Measurements from ENCODE around the gene RRP36.
A peak's percentile ranks its signal among the peaks of the same experiment; 100 is the strongest.
"Not testable (repeated sequence)": the region's sequence is repeated elsewhere in the genome, so short reads cannot be mapped to it uniquely, and the experiment has no call there.

The RRP36 gene, protein sequence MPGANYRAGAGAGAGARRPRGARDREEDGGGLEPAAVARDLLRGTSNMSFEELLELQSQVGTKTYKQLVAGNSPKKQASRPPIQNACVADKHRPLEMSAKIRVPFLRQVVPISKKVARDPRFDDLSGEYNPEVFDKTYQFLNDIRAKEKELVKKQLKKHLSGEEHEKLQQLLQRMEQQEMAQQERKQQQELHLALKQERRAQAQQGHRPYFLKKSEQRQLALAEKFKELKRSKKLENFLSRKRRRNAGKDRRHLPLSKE

DNA sequence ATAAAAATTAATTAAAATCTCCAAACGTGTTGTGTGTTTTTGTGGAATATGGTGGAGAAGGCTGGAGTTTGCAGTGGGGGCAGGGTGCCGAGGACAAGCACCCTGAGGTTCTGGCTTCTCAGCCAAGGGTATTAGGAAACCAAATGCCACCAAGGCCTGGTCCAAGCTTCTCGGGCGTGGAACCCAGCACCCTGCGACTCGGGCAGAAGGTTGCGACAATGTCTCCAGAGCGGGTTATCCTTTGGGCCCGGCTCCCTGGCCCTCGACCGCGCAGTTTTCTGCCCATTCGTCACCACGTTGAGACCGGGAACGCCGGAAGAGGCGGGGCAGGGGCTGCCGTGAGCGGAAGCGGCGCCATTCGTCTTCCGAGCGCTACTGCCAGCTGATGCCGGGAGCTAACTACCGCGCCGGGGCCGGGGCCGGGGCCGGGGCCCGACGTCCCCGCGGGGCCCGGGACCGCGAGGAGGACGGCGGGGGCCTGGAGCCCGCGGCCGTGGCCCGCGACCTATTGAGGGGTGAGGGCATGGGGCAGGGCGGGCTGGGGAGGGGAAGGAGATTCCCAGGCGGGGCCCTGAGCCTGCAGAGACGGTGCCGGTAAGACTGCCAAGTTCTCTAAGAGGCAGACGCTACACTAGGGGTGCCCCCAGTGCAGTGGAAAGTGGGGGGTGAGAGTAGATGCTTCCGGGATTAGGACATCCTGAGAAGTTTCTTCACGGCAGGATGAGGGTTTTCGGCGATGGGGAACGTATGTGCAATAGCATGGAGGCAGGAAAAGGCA lies at the start of gene RRP36:
Gene RRP36 (plus strand): TSS at position 354 of the 778 bp plus-strand sequence. CDS start 32 bp downstream, at position 386.
- peak; percentile 76 for DNase-seq (ENCODE audit: low spot score)

DNA sequence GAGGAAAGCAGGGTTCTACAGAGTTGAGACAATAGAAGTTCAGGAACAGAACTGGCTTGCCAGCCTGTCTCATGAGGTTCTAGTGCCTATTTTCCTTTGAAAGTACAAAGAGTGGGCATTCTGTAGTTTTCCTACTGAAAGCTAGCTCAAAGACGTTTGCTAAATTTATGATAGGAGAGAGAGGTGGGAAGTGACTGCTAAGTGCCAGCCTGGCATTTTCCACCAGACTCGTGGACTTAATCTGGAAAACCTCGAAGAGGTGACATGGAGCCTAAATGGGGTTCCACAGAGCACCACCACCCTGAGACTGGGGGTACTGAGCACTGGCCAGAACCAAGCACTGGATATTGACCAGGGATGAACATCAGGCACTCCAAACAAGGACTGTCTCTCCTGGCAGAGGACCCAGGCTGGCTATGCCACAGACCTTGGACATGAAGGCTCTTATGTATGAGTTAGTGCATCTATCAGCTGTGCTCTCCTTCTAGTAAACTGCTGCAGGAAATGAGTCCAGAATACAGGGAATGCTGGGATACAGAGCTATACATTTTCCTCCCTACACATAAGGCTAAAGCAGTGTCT lies 49.6 kb upstream of the RRP36 start:
- no peak for DNase-seq (ENCODE audit: low spot score)

DNA sequence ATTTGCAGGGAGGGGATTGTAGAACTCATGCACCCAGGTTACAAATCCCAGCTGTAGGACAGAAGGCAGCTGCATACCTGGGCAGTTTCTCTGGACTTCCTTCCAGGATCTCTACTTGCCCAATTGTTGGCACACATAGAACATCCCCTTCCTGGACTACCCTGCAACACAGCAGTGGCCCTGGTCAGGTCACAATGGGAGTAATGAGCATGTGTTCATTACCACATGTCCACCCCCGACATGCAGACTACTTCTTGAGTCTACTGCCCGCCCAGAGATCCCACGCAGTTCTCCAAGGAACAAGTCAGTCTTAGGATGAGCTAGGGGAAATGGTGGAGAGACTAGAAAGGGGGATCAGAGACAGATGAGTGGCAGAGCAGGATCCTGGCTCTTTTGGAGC lies 47.5 kb upstream of the RRP36 start:
- DNase-seq (ENCODE audit: low spot score): no peak

DNA sequence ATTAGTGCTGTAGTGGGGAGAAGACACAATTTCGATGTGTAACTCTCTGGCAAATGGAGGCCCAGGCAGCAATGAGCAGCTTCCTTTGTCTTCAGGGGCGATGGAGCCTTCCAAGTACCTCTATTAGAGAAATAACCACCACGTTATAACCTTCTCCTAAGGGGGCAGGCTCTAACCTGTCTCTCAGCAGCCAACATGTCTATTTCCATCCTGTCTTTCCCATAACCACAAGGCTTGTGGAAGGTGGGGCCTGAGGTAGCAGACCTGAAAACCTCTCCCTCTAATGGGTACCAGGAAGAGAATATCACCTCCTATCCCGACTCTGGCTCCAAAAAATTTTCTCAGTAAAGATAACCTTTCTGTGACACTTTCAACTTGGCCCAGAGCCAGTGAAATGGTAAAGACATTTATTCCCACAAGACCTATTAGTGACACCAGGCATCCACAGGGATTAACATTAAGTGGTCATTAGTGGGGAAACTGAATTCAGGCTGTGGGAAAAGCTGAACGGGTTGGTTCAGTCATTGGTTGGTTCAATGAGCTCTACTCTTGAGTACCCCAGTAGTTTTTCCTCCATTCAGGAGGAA lies 46.4 kb upstream of the RRP36 start:
- DNase-seq (ENCODE audit: low spot score): no peak

DNA sequence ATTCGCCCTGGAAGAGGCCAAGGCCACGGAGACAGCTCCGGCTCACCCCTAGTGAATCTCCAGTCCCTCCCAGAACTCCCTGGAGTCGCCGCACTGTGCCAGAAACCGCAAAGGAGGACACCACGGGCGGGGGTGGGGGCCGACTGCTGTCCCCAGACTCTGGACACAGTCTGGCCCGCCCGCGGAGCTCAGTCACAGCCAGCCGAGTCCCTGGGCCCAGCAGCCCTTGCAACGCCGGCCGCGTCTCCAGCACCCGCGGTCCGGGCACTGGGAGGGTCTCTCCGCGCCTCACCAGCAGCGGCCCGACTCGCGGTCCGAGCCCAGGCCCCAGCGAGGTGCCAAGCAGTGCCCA lies 43.0 kb upstream of the RRP36 start:
- DNase-seq (ENCODE audit: low spot score): no peak

DNA sequence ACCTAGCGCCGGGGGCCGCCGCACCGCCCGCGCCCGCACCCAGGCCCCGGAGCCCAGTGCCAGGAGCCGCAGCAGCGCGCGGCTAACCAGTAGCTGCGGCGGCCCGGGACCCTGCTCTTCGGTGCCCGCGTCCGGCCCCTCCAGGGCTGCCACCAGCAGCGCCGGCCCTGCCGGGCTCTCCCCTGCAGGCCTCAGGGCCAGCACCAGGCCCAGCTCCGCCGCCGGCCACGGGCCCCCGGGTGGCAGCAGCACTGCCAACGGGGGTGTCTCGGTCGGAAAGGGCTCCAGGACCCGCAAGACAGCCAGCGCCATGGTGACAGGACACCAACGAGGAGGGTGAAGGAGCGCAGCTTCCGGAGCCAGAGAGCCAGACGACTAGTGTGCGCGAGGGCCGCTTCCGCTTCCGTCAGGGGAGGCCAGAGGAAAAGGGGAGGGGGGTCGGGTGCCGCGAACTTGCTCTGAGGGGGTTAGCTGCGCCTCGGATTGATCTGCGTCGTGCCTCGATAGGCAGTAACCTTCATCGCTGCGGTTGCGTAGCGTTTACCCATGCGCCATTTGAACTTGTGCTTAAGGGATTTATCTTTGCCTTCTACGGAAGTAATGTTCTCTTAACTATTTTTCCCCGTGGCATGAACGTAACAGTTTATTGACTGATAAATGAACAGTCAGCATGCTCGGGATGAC lies 42.4 kb upstream of the RRP36 start, which contains the start of gene PEX6:
Gene PEX6 (minus strand): TSS at position 343 of the 684 bp plus-strand sequence. CDS start 31 bp downstream, at position 312.
- DNase-seq (ENCODE audit: low spot score): peak; percentile 84

DNA sequence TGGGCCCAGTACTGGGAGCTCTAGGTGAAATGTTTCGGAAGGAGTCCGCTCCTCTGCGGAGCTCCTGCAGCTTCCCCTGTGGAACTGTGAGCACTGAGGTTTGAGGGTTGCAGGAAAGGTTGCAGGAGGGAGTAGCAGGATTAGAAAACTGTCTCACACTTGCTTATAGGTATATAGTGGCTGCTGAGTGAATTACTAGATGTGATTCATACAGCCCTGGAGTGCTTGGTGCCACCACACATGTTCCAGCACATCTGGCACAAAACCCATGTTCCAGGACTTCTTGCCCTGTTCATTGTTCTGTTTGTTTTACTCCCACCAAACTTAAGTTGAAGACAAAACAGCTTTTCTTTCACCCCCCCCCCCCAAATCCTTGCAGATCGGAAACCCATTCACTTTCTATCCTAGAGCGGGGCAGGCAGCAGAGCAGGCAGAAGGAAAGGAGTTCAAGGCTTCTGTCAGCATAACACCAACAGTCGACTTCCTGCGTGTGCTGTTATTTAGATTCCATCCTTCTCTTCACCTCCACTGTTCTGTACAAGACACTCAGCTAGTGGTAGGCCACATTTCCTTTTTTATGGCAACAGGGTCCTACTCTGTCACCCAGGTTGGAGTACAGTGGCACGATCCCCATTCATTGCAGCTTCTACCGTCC lies 41.8 kb upstream of the RRP36 start:
- no peak for DNase-seq (ENCODE audit: low spot score)

DNA sequence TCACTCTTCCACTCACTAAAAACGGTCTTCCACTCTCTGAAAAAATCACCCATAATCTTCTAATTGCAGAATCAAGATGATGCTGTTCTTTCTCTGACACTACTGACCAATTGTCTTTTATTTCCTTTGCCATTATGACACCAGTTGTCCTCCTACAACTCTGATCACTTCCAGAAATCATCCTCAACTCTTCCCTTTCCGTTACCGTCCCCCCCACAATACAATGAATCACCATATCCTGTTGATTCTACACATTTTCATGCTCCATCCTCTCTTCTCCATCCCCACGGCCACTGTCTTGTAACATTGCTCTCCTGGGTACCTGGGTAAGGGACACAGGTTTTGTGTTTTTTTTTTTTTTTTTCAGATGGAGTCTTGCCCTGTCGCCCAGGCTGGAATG lies 39.6 kb upstream of the RRP36 start:
- DNase-seq (ENCODE audit: low spot score): no peak

DNA sequence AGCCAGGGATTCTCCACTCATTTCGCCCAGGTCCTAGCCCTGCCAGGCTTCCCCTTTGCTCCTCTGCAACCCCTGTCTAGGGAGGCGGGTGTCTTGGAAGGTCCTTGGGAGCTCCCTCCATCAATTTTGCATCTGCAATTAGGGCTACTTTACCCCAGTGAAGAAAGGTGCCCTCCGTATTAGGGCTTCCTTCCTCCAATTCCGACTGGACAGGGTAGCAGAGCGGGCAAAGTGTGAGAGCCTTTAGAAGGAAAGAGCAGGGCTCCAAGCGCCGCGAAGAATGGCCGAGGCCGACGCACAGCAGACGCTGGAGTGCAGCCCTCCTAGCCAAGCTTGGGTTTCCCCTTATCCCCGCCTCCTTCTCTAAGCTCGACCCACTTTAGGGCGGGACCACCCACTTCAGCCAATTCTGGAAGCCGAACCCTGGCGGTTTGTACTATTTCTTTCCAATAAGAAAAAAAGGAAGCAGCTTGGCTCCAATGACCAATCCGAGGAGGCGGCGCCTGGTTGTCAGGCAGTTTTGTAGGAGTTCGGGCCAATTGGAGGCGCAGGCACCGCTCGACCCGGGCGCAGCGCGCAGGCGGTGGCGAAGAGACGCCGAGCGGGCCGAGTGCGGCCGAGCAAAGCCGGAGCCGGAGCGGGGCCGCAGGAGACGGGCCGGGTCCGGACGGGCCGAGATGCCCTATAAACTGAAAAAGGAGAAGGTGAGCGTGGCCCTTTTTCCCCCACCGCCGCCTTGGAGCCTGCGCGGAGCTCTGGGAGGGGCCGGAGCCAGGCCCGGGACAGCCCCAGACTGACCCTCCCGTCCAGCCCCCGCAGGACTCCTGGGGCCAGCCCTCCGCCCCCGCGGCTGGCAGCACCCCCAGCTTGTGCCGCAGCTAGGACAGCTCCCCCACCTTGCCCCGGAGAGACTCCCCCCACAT lies 37.2 kb upstream of the RRP36 start, which contains the start of gene PPP2R5D:
Gene PPP2R5D (plus strand): TSS at position 570 of the 923 bp plus-strand sequence. CDS start 108 bp downstream, at position 678.
- peak; percentile 99 for DNase-seq (ENCODE audit: low spot score)

DNA sequence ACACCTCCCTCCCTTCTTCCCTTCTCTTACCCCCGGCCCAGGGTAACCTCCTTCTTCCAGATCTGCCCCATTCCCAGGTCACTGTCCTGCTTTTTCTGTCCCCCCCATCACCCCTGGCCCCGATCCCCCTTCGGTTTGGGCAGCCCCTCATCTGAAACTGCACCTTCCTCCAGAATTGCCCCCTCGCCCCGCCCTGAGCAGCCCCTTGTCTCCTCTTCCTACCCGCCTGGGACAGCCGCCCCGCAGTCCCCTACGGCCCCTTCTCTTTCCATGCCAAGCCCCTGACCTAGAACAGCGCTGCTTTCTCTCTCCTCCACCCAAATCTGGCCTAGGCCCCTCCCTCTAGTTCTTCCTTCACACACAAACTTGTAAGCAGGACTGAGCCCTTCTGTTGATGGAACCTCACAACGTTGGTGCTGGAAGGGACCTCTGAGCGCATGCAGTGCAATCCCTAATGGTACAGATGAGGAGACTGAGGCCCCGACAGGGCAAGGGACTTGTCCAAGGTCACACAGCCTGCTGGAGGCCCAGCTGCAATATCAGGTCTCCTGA lies 36.4 kb upstream of the RRP36 start:
- DNase-seq (ENCODE audit: low spot score): no peak

DNA sequence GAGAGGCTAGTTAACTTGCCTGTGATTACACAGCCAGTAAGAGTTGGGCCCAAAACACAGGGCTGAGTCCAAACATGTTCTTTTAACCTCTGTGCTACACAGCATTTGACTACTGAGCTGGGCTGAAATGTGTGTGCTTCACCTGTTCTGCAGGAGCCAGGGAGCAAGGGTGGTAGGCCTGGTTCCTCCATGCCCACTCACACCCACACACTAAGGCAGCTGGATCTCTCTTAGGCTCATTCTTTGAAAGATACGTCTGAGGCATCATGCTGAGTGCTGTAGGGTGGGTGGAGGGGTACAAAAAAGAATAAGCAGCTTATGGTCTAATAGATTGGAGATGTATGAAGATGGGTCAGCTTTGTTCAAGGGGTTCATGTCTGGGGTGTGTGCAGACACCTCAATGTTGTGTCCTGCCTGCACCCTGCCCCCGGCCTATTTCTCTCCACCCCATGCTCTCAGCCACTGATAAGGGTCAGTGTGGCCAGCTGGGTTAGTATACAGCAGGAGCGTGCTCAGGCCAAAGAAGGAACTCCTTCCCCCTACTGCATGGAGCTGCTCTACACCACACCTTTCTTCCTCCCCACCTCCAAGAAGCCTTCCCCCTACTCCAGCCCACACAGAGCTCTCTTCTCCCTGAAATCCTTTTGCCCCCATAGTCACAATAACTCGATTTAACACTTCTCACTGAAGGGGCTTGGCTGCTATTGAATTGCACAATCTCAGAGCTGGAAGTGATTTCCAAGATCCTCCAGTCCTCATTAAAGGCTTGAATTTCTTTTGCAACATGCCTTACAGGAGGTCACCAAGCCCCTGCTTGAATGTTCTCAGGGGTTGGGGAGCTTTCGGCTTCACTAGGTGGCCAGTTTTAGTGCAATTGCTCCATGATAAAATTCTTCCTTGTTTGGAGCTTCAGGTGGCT lies 33.6 kb upstream of the RRP36 start:
- DNase-seq (ENCODE audit: low spot score): no peak

DNA sequence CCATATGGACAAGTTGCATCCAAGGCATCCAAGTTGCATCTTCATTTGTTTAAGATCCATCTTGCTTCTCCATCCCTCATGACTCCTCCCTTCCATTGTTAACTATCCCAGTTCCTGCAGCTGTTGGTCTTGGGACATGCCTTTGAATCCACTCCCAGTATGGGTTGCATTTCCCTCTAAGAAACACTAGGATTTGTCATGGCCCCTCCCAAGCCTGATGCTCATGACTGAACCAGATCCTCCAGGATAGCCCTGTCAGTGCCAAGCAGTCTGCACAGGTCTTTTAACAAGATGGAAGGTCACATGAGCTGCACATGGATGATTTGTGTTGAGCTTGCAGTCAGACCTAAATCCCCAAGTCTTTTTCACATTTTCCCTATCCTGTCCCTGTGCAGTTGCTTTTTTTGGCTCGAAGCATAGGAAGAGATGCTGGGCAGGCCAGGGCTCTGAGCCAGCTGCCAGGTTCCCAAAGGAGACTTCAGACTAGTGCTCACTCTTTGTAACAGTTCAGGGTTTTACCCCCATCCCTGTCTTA lies 32.9 kb upstream of the RRP36 start:
- DNase-seq (ENCODE audit: low spot score): no peak

DNA sequence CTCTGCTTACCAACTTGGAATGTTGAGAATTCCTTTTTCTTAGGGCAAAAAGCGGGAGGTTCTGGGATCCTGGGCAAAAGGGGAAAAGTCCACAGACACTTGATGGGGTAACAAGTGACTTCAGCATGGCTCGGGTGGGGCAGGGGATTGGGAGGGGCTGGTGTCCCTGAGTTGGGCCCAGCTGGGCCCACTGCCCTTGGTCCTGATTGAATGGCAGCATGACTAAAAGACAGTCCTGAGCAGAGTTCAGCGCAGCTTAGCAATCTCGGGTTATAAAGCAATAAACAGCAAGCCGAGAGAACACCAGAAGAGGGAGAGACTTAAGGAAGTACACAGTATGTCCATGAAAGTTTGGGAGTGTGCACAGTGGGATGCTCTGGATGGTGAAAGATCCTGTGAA lies 31.5 kb upstream of the RRP36 start:
- DNase-seq (ENCODE audit: low spot score): no peak

DNA sequence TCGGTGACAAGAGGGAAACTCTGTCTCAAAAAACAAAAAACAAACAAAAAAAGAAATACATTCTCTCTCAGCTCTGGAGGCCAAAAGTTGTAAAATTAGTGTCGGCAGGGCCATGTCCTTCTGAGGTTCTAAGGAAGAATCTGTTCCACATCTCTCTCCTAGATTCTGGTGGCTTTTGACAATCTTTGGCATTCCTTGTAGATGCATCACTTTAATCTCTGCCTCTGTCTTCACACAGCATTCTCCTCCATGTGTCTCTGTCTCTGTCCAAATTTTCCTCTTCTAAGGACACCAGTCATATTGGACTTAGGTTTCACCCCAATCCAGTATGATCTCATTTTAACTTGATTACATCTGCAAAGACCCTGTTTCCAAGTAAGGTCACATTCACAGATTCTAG lies 28.0 kb upstream of the RRP36 start:
- no peak for DNase-seq (ENCODE audit: low spot score)

DNA sequence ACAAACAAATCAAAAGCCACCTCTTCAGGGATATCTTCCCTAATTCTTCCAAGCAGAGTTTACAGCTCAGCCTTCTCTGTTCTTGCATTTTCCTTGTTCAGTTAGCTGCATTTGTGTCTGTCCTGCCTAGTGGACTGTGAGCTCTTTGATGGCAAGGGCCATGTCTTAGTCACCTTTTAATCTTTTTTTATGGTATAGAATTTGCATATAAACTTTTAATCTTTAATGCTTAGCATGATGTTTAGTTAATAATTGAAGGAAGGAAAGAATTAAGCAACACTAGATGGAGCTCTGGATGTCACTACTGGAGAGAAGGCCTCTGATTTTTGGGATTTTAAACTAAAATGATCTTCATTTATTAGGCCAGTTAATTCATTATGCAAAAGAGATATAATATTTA lies 24.9 kb upstream of the RRP36 start:
- no peak for DNase-seq (ENCODE audit: low spot score)

DNA sequence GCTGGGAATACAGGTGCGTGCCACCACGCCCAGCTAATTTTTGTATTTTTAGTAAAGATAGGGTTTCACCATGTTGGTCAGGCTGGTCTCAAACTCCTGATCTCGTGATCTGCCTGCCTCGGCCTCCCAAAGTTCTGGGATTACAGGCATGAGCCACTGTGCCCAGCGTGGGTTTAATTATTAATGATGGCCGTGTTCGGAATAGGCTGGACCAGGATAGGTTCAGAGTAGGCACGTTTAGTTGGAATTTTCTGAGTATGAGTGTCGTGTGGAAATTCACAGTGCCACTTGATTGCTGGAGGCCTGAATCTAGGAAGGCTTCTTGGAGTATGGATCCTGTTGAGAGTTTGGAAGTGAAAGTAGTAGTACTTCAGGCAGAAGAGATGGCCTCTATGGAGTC lies 23.2 kb upstream of the RRP36 start:
- DNase-seq (ENCODE audit: low spot score): not testable (repeated sequence)

DNA sequence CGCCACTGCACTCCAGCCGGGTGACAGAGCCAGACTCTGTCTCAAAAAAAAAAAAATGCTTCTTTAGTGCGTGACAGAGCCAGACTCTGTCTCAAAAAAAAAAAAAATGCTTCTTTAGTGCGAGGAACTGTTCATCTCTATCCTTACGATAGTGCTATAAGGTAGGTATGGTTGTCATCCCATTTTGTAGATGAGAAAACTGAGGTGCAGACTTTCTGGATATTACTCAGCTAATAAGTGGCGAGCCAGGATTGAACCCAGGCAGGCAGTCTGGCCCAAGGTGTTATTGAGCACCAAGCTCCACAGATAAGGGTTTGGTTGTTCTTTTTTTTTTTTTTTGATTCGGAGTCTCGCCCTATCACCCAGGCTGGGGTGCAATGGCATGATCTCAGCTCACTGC lies 19.6 kb upstream of the RRP36 start:
- no peak for DNase-seq (ENCODE audit: low spot score)

DNA sequence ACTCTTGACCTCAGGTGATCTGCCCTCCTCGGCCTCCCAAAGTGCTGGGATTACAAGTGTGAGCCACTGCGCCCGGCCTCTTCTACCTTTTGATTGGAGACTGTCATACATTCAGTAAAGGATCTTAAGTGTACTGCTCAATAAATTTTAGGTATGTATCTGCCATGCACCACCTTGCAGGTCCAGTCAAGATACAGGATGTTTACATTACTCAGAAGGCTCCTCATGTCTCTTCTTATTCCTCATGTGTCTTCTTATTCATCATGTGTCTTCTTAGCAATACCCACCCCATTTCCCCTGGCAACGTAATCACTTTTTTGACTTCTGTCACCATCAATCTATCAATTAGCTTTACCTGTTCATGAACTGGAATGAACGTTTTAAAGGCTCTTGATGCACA lies 15.6 kb upstream of the RRP36 start:
- DNase-seq (ENCODE audit: low spot score): no peak

DNA sequence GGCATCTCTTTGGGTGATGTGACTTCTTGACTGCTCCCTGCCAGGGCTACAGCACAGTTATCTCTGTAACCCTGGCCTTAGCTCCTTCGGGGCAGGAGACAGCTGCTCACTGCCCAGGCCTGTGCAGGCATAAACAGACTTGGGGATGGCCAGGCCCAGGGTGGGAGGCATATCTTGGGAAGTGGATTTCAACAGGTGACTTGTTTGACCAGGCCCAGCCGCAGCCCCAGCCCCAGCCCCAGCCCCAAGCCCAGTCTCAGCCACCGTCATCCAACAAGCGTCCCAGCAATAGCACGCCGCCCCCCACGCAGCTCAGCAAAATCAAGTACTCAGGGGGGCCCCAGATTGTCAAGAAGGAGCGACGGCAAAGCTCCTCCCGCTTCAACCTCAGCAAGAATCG lies 15.2 kb upstream of the RRP36 start:
- no peak for DNase-seq (ENCODE audit: low spot score)

Data from putamen (tissue), 1 donor.